Tibial nerve (tissue), 3 donors: ENCODE data around the gene MAP7D3.

Experiments
- CTCF ChIP-seq, 5 experiments: fragments of 200-600 bp in 3 of 5; fragments of 450-650 bp in 2 of 5; sonication (generic) in 3 of 5; IDR thresholded peaks; one replicate each; pipeline ENCODE4 v1.5.1; 2016 to 2019; ENCODE audit warnings: antibody characterized with exemption in 5 of 5, mild to moderate bottlenecking in 3 of 5, moderate library complexity in 2 of 5
- POLR2A ChIP-seq, 2 donors: fragments of 450-650 bp; IDR thresholded peaks; one replicate each; pipeline ENCODE4 v1.6.1; 2017; ENCODE audit warnings: antibody characterized with exemption in 2 of 2, mild to moderate bottlenecking in 2 of 2, moderate library complexity in 2 of 2

- no peak for TF ChIP-seq CTCF (IDR thresholded peaks at IDR 0.05)
- TF ChIP-seq POLR2A (IDR thresholded peaks at IDR 0.05), result no peak
Observed at GRCh38 chrX:136215559-136215958, 35.6 kb downstream of the MAP7D3 start.
